HepG2 (cell line): Measurements from ENCODE around the gene CMIP. TPM values are rescaled to one million over a fixed set of nuclear protein-coding genes. Genes with fewer than 3 reads are reported as not detected.

Experiments used
- ATF1 ChIP-seq: IDR thresholded peaks from 2 replicates; pipeline ENCODE4 v1.6.1; 2016; ENCODE audit warnings: mild to moderate bottlenecking, control low read depth
- ATF2 ChIP-seq: sonication (generic); formaldehyde crosslinking; IDR thresholded peaks from 2 replicates; pipeline ENCODE4 v1.4.0; 2020; ENCODE audit warnings: missing genetic modification reagents
- CSRNP1 ChIP-seq: sonication (generic); formaldehyde crosslinking; IDR thresholded peaks from 2 replicates; pipeline ENCODE4 v1.8.1; 2023; ENCODE audit warnings: mild to moderate bottlenecking, missing genetic modification reagents
- DNMT1 ChIP-seq: sonication (generic); formaldehyde crosslinking; IDR thresholded peaks from 2 replicates; pipeline ENCODE4 v1.5.1; 2020; ENCODE audit warnings: mild to moderate bottlenecking, missing genetic modification reagents
- FOXP1 ChIP-seq, 2 experiments: fragments of 450-650 bp in 1 of 2; IDR thresholded peaks; 2 replicates each; pipeline ENCODE4 v1.6.1; 2017 to 2018; ENCODE audit warnings: antibody characterized with exemption in 1 of 2
- FUBP1 ChIP-seq: sonication (generic); formaldehyde crosslinking; IDR thresholded peaks from 2 replicates; pipeline ENCODE4 v1.5.1; 2020; ENCODE audit warnings: missing genetic modification reagents, mild to moderate bottlenecking, borderline replicate concordance
- GATAD2A ChIP-seq: IDR thresholded peaks from 2 replicates; pipeline ENCODE4 v1.6.1; 2016
- HMG20A ChIP-seq: IDR thresholded peaks from 2 replicates; pipeline ENCODE4 v1.6.1; 2016; ENCODE audit warnings: borderline replicate concordance
- ISX ChIP-seq: sonication (generic); formaldehyde crosslinking; conservative IDR thresholded peaks from 2 replicates; pipeline ENCODE4 v1.5.0; 2020; ENCODE audit warnings: missing genetic modification reagents
- KLF13 ChIP-seq: sonication (generic); formaldehyde crosslinking; IDR thresholded peaks from 2 replicates; pipeline ENCODE4 v1.4.0; 2020; ENCODE audit warnings: mild to moderate bottlenecking, missing genetic modification reagents
- REST ChIP-seq, 2 experiments: IDR thresholded peaks; 2 replicates each; pipeline ENCODE4 v1.6.1; 2011 to 2012; ENCODE audit warnings: low read length in 2 of 2, borderline replicate concordance in 1 of 2, low read depth in 1 of 2, mild to moderate bottlenecking in 1 of 2, moderate library complexity in 1 of 2
- SNAI1 ChIP-seq: sonication (generic); formaldehyde crosslinking; IDR thresholded peaks from 2 replicates; pipeline ENCODE4 v1.5.0; 2020; ENCODE audit warnings: mild to moderate bottlenecking, missing genetic modification reagents, borderline replicate concordance
- SRY ChIP-seq: sonication (generic); formaldehyde crosslinking; IDR thresholded peaks from 2 replicates; pipeline ENCODE4 v1.8.0; 2022; ENCODE audit warnings: mild to moderate bottlenecking, missing genetic modification reagents
- TAF15 ChIP-seq: fragments of 200-400 bp; formaldehyde crosslinking; IDR thresholded peaks from one replicate; pipeline ENCODE4 v1.6.1; 2018; ENCODE audit warnings: mild to moderate bottlenecking, low read depth, low read length; ENCODE audit not compliant: poor library complexity, severe bottlenecking
- TRIM24 ChIP-seq: sonication (generic); formaldehyde crosslinking; IDR thresholded peaks from 2 replicates; pipeline ENCODE4 v1.8.0; 2022; ENCODE audit warnings: mild to moderate bottlenecking, missing genetic modification reagents
- YY1 ChIP-seq: IDR thresholded peaks from 2 replicates; pipeline ENCODE4 v1.6.1; 2011; ENCODE audit warnings: low read length, low read depth, moderate library complexity, mild to moderate bottlenecking; ENCODE audit not compliant: insufficient read depth, insufficient replicate concordance
- ZFP37 ChIP-seq: sonication (generic); formaldehyde crosslinking; IDR thresholded peaks from 2 replicates; pipeline ENCODE4 v1.4.0; 2020; ENCODE audit warnings: missing genetic modification reagents, borderline replicate concordance
- ZNF160 ChIP-seq: sonication (generic); formaldehyde crosslinking; IDR thresholded peaks from 2 replicates; pipeline ENCODE4 v1.8.0; 2022; ENCODE audit warnings: mild to moderate bottlenecking, inconsistent platforms, missing genetic modification reagents
- ZNF576 ChIP-seq: sonication (generic); formaldehyde crosslinking; IDR thresholded peaks from 2 replicates; pipeline ENCODE4 v1.4.0; 2020; ENCODE audit warnings: mild to moderate bottlenecking, missing genetic modification reagents
- polyA plus RNA-seq, 8 experiments: library from polyadenylated mRNA; depleted of rRNA in 3 of 8; stranded (reverse) in 7 of 8; unstranded in 1 of 8; fragments of >200 nt; fragmentation: Illumina TruSeq in 4 of 8; extraction: Trizol in 4 of 8; gene quantifications; 2 replicates each; pipeline versions ENCODE4 v1.2.1 to v1.2.3, GENCODE V29; 2011 to 2016; ENCODE audit warnings: low read depth in 4 of 8, missing spikeins in 1 of 8, mixed read lengths in 1 of 8; ENCODE audit not compliant: insufficient read depth in 1 of 8
- total RNA-seq, 5 experiments: library from RNA; depleted of rRNA; stranded (reverse); fragments of >200 nt; fragmentation: Illumina TruSeq; extraction: Trizol; gene quantifications; 2 replicates each; pipeline ENCODE4 v1.2.3, GENCODE V29; 2016; ENCODE audit warnings: low read depth in 1 of 5

The CMIP gene
- total and polyA plus RNA-seq, 2 of the 13 experiments (the other 11 are each of a cell fraction or from before 2014, with no cell fraction given), result 10.9 to 18.1 TPM

GRCh38 chr16:81447383-81448101, 2.9 kb downstream of the CMIP start (continued):
- 0 out of 2 replicates have a peak, but pooled peaks have one; percentile 20 for TF ChIP-seq ATF2 (CRISPR knock-in tag)
- no peak for TF ChIP-seq FOXP1 (IDR thresholded peaks at IDR 0.05)
- no peak for TF ChIP-seq FOXP1 (CRISPR knock-in tag; IDR thresholded peaks at IDR 0.05)
- TF ChIP-seq GATAD2A (CRISPR knock-in tag), result peak; percentile 28; the same call in 1 of the 2 replicates
- TF ChIP-seq DNMT1, result no peak
- no peak for TF ChIP-seq YY1
- peak; percentile 78; the same call in 1 of the 2 replicates for TF ChIP-seq SNAI1 (CRISPR knock-in tag)
- TF ChIP-seq KLF13 (CRISPR knock-in tag), result no peak
- TF ChIP-seq FUBP1 (CRISPR knock-in tag), result no peak
- TF ChIP-seq SRY (CRISPR knock-in tag), result peak; percentile 61
- no peak for TF ChIP-seq REST (IDR thresholded peaks at IDR 0.05; ENCODE audit: borderline replicate concordance in 1 of 2, low read depth in 1 of 2, low read length in 2 of 2)
- no peak for TF ChIP-seq ZNF576
- no peak for TF ChIP-seq TRIM24
- TF ChIP-seq ATF1 (CRISPR knock-in tag), result no peak
- TF ChIP-seq TAF15, result no peak
- TF ChIP-seq HMG20A (CRISPR knock-in tag), result no peak
- no peak for TF ChIP-seq ZFP37
- TF ChIP-seq ISX (CRISPR knock-in tag), result no peak
- no peak for TF ChIP-seq ZNF160
- TF ChIP-seq CSRNP1 (CRISPR knock-in tag), result no peak; the same call in 1 of the 2 replicates
